NCI-H2081 treated with DMSO at 0.1 percent for 48 hours (cell line): Measurements from ENCODE around the gene ARHGEF2.

Source experiments
- DNase-seq: peaks from one replicate; lab custom pipeline; 2025; lab: John Stamatoyannopoulos, UW

Gene ARHGEF2

GRCh38 chr1:155911156-155912055, 66.9 kb downstream of the ARHGEF2 start, which contains the start of gene RIT1:
Gene RIT1 (minus strand): TSS chr1:155911349. CDS start chr1:155910761, 588 bp downstream.
- peak; percentile 41 for DNase-seq

GRCh38 chr1:155910621-155911121, 67.7 kb downstream of the ARHGEF2 start:
- no peak for DNase-seq

- DNase-seq: no peak
Observed at GRCh38 chr1:155909894-155910293, 68.5 kb downstream of the ARHGEF2 start.

GRCh38 chr1:155904261-155904660, 74.1 kb downstream of the ARHGEF2 start:
- DNase-seq: no peak

- no peak for DNase-seq
Observed at GRCh38 chr1:155900161-155900560, 78.2 kb downstream of the ARHGEF2 start.

GRCh38 chr1:155899683-155900082, 78.7 kb downstream of the ARHGEF2 start:
- DNase-seq: no peak

- no peak for DNase-seq
Observed at GRCh38 chr1:155898888-155899287, 79.5 kb downstream of the ARHGEF2 start.

- DNase-seq: no peak
Observed at GRCh38 chr1:155897746-155898145, 80.6 kb downstream of the ARHGEF2 start.
